GM12878 (cell line): Measurements from ENCODE around the gene TFPI2.
"Not testable (repeated sequence)": the region's sequence is repeated elsewhere in the genome, so short reads cannot be mapped to it uniquely, and the experiment has no call there.

Experiments used
- EP300 ChIP-seq, 2 experiments: fragments of 150-350 bp in 1 of 2; IDR thresholded peaks; 2 replicates each; pipeline ENCODE4 v1.6.1; 2011 to 2012; ENCODE audit warnings: low read depth in 2 of 2, low read length in 2 of 2, borderline replicate concordance in 1 of 2, improper control_type of control experiment in 1 of 2, inconsistent platforms in 1 of 2; ENCODE audit not compliant: control insufficient read depth in 1 of 2
- EZH2 ChIP-seq: IDR thresholded peaks from 2 replicates; pipeline ENCODE4 v1.6.1; 2012; ENCODE audit warnings: low read depth, mild to moderate bottlenecking, control low read depth, inconsistent platforms, low read length, borderline replicate concordance; ENCODE audit not compliant: control insufficient read depth
- PAX8 ChIP-seq: fragments of 450-650 bp; IDR thresholded peaks from 2 replicates; pipeline ENCODE4 v1.6.1; 2017; ENCODE audit warnings: mild to moderate bottlenecking, moderate library complexity
- POLR2A ChIP-seq: IDR thresholded peaks from 2 replicates; pipeline ENCODE4 v1.6.1; 2011; ENCODE audit warnings: low read depth, mild to moderate bottlenecking, low read length
- TBL1XR1 ChIP-seq: IDR thresholded peaks from 2 replicates; pipeline ENCODE4 v1.6.1; 2012; ENCODE audit warnings: low read depth, low read length, improper control_type of control experiment
- TF ChIP-seq, protein P1 (sequence below): fragments of 450-650 bp; IDR thresholded peaks from 2 replicates; pipeline ENCODE4 v1.6.1; 2017; ENCODE audit warnings: mild to moderate bottlenecking, moderate library complexity
- TF ChIP-seq, protein P2 (sequence below): IDR thresholded peaks from 2 replicates; pipeline ENCODE4 v1.6.1; 2012; ENCODE audit warnings: mild to moderate bottlenecking, low read depth, low read length

DNA sequence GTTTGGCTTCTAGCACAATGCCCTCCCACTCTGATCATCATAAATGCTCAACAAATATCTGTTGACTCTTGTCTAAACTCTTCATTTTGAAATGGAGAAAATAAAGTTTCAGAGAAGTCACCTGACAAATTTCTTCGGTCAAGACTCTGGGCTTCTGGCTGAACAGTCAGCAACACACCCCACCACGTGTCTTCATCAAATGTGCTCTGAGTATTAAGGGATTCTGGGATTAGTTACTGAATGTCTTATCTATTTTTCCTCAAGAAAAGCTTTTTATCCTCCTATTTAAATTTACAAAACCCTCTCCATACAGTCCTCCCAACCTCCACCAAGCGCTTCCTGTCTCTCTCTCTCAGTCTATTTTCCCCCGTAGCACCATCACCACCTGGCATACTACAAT is 25.8 kb upstream of the TFPI2 start:
- not testable (repeated sequence) for TF ChIP-seq POLR2A; EP300 (IDR thresholded peaks at IDR 0.05; ENCODE audit: borderline replicate concordance in 1 of 2, control insufficient read depth in 1 of 2, low read depth in 2 of 2, low read length in 2 of 2); PAX8; EZH2; TBL1XR1
- TF ChIP-seq, protein P1, sequence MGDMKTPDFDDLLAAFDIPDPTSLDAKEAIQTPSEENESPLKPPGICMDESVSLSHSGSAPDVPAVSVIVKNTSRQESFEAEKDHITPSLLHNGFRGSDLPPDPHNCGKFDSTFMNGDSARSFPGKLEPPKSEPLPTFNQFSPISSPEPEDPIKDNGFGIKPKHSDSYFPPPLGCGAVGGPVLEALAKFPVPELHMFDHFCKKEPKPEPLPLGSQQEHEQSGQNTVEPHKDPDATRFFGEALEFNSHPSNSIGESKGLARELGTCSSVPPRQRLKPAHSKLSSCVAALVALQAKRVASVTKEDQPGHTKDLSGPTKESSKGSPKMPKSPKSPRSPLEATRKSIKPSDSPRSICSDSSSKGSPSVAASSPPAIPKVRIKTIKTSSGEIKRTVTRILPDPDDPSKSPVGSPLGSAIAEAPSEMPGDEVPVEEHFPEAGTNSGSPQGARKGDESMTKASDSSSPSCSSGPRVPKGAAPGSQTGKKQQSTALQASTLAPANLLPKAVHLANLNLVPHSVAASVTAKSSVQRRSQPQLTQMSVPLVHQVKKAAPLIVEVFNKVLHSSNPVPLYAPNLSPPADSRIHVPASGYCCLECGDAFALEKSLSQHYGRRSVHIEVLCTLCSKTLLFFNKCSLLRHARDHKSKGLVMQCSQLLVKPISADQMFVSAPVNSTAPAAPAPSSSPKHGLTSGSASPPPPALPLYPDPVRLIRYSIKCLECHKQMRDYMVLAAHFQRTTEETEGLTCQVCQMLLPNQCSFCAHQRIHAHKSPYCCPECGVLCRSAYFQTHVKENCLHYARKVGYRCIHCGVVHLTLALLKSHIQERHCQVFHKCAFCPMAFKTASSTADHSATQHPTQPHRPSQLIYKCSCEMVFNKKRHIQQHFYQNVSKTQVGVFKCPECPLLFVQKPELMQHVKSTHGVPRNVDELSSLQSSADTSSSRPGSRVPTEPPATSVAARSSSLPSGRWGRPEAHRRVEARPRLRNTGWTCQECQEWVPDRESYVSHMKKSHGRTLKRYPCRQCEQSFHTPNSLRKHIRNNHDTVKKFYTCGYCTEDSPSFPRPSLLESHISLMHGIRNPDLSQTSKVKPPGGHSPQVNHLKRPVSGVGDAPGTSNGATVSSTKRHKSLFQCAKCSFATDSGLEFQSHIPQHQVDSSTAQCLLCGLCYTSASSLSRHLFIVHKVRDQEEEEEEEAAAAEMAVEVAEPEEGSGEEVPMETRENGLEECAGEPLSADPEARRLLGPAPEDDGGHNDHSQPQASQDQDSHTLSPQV: not testable (repeated sequence)
- TF ChIP-seq, protein P2, sequence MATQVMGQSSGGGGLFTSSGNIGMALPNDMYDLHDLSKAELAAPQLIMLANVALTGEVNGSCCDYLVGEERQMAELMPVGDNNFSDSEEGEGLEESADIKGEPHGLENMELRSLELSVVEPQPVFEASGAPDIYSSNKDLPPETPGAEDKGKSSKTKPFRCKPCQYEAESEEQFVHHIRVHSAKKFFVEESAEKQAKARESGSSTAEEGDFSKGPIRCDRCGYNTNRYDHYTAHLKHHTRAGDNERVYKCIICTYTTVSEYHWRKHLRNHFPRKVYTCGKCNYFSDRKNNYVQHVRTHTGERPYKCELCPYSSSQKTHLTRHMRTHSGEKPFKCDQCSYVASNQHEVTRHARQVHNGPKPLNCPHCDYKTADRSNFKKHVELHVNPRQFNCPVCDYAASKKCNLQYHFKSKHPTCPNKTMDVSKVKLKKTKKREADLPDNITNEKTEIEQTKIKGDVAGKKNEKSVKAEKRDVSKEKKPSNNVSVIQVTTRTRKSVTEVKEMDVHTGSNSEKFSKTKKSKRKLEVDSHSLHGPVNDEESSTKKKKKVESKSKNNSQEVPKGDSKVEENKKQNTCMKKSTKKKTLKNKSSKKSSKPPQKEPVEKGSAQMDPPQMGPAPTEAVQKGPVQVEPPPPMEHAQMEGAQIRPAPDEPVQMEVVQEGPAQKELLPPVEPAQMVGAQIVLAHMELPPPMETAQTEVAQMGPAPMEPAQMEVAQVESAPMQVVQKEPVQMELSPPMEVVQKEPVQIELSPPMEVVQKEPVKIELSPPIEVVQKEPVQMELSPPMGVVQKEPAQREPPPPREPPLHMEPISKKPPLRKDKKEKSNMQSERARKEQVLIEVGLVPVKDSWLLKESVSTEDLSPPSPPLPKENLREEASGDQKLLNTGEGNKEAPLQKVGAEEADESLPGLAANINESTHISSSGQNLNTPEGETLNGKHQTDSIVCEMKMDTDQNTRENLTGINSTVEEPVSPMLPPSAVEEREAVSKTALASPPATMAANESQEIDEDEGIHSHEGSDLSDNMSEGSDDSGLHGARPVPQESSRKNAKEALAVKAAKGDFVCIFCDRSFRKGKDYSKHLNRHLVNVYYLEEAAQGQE: not testable (repeated sequence)
